HG03103 (cell line): ENCODE data around the gene NINJ2.

ENCODE experiments used
- ATAC-seq: cut with Tn5 transposase; IDR thresholded peaks from one replicate; pipeline ENCODE4 v1.9.1; 2021; ENCODE audit warnings: low read depth; ENCODE audit not compliant: unreplicated experiment

Gene NINJ2

GRCh38 chr12:559208-559905 is 103.9 kb downstream of the NINJ2 start:
- ATAC-seq = no peak

- ATAC-seq = no peak
These were observed 104.7 kb downstream of the NINJ2 start for GRCh38 chr12:558580-558979.

GRCh38 chr12:556498-556897 is 106.7 kb downstream of the NINJ2 start:
- ATAC-seq = no peak

- ATAC-seq = no peak
These were observed 109.3 kb downstream of the NINJ2 start for GRCh38 chr12:554001-554285.

GRCh38 chr12:553216-554000 is 109.8 kb downstream of the NINJ2 start:
- no peak for ATAC-seq

GRCh38 chr12:552466-552865 is 110.8 kb downstream of the NINJ2 start:
- ATAC-seq = no peak

GRCh38 chr12:550473-551260 is 112.6 kb downstream of the NINJ2 start:
- no peak for ATAC-seq

GRCh38 chr12:549476-550082 is 113.7 kb downstream of the NINJ2 start:
- ATAC-seq = no peak

- ATAC-seq = no peak
These were observed 115.3 kb downstream of the NINJ2 start for GRCh38 chr12:547883-548470.

- ATAC-seq = no peak
These were observed 116.1 kb downstream of the NINJ2 start for GRCh38 chr12:546920-547845.

GRCh38 chr12:546265-546919 is 116.9 kb downstream of the NINJ2 start:
- ATAC-seq = no peak

GRCh38 chr12:545835-546234 is 117.4 kb downstream of the NINJ2 start:
- no peak for ATAC-seq

- ATAC-seq = no peak
These were observed 118.2 kb downstream of the NINJ2 start for GRCh38 chr12:544941-545635.

GRCh38 chr12:544142-544541 is 119.1 kb downstream of the NINJ2 start:
- no peak for ATAC-seq

- ATAC-seq = no peak
These were observed 120.2 kb downstream of the NINJ2 start for GRCh38 chr12:543114-543451.

GRCh38 chr12:542395-543113 is 120.7 kb downstream of the NINJ2 start:
- ATAC-seq = no peak

GRCh38 chr12:541676-542324 is 121.4 kb downstream of the NINJ2 start:
- no peak for ATAC-seq
